HUDEP-2 (cell line): ENCODE results near the gene PNRC2.
A peak's percentile ranks its signal among the peaks of the same experiment; 100 is the strongest.
"Not testable (repeated sequence)": the region's sequence is repeated elsewhere in the genome, so short reads cannot be mapped to it uniquely, and the experiment has no call there.

Experiments
- DNase-seq, 76 experiments: peaks; one replicate each; lab custom pipeline; 2025; ENCODE audit not compliant: unreplicated experiment in 76 of 76; lab: John Stamatoyannopoulos, UW

PNRC2 gene

GRCh38 chr1:23984417-23985186, 25.0 kb downstream of the PNRC2 start:
- peak in 29 of 76 experiments; percentile 1 to 48 (median 27) for DNase-seq

- DNase-seq: not testable (repeated sequence)
These were observed 27.4 kb downstream of the PNRC2 start for GRCh38 chr1:23987038-23987437.

- peak in 41 of 76 experiments; percentile 2 to 68 (median 27) for DNase-seq
These were observed 29.6 kb downstream of the PNRC2 start for GRCh38 chr1:23989263-23989662.

- DNase-seq: not testable (repeated sequence)
These were observed 32.4 kb downstream of the PNRC2 start for GRCh38 chr1:23992011-23992410.

- no peak for DNase-seq
These were observed 35.8 kb downstream of the PNRC2 start for GRCh38 chr1:23995431-23995837.

GRCh38 chr1:23996700-23997229, 37.1 kb downstream of the PNRC2 start:
- DNase-seq: no peak

GRCh38 chr1:23997812-23998211, 38.2 kb downstream of the PNRC2 start:
- no peak for DNase-seq

- DNase-seq: no peak
These were observed 39.6 kb downstream of the PNRC2 start for GRCh38 chr1:23999156-23999671.

- no peak for DNase-seq
These were observed 43.1 kb downstream of the PNRC2 start for GRCh38 chr1:24002695-24003094.

- DNase-seq: no peak
These were observed 43.8 kb downstream of the PNRC2 start for GRCh38 chr1:24003331-24003972.

GRCh38 chr1:24004132-24004531, 44.5 kb downstream of the PNRC2 start:
- no peak for DNase-seq

- no peak for DNase-seq
These were observed 45.5 kb downstream of the PNRC2 start for GRCh38 chr1:24005163-24005562.

GRCh38 chr1:24007079-24007478, 47.5 kb downstream of the PNRC2 start:
- DNase-seq: no peak

- DNase-seq: not testable (repeated sequence)
These were observed 49.1 kb downstream of the PNRC2 start for GRCh38 chr1:24008574-24009184.

- DNase-seq: no peak
These were observed 49.8 kb downstream of the PNRC2 start for GRCh38 chr1:24009406-24009805.

- DNase-seq: no peak
These were observed 51.0 kb downstream of the PNRC2 start for GRCh38 chr1:24010650-24011049.

GRCh38 chr1:24012878-24013277, 53.2 kb downstream of the PNRC2 start:
- DNase-seq: not testable (repeated sequence)
